Measurements from ENCODE around the gene GHDC. TPM values are rescaled to one million over a fixed set of nuclear protein-coding genes. Genes with fewer than 3 reads are reported as not detected.

Gene GHDC, protein sequence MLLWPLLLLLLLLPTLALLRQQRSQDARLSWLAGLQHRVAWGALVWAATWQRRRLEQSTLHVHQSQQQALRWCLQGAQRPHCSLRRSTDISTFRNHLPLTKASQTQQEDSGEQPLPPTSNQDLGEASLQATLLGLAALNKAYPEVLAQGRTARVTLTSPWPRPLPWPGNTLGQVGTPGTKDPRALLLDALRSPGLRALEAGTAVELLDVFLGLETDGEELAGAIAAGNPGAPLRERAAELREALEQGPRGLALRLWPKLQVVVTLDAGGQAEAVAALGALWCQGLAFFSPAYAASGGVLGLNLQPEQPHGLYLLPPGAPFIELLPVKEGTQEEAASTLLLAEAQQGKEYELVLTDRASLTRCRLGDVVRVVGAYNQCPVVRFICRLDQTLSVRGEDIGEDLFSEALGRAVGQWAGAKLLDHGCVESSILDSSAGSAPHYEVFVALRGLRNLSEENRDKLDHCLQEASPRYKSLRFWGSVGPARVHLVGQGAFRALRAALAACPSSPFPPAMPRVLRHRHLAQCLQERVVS
- 17.3 and 20.4 TPM in 2 replicates for total RNA-seq (2014; rRNA removed; shearing (Covaris generic))

DNA sequence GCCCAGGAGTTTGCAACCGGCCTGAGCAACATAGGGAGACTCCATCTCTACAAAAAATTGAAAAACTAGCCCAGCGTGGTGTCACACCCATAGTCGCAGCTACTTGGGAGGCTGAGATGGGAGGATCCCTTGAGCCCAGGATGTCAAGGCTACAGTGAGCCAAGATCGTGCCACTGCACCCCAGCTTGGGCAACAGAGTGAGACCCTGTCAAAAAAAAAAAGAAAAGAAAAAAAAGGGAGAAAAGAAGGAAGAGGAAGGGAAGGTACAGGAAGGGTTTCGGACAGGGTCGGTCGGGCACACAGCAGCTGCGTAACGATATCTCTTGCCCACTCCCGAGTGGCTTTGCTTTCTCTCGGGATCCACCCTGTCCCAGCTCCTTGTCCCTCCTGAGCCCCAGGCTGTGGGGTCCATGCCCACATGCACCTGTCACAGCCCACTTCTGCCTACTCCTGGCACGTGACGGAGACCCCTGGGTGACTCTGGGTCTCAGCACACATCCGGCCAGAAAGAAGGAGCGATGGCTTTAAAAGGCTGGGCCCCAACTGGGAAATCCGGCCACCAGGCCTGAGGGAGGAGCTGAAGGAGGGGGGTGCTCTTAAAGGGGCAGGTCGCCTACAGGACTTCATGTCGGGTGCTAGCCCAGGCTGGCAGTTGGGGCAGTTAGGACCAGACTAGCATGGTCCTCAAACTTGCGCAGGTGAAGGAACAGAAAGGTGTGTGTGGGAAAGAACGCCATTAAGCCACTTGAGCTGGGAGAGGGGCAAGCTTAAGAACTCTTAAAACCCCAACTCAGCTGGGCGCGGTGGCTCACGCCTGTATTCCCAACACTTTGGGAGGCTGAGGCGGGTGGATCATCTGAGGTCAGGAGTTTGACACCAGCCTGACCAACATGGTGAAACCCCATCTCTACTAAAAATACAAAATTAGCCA is at the start of gene GHDC:
Gene GHDC (minus strand): TSS at position 526 of the 931 bp plus-strand sequence. CDS start 913 bp downstream, outside the sequence.

DNA sequence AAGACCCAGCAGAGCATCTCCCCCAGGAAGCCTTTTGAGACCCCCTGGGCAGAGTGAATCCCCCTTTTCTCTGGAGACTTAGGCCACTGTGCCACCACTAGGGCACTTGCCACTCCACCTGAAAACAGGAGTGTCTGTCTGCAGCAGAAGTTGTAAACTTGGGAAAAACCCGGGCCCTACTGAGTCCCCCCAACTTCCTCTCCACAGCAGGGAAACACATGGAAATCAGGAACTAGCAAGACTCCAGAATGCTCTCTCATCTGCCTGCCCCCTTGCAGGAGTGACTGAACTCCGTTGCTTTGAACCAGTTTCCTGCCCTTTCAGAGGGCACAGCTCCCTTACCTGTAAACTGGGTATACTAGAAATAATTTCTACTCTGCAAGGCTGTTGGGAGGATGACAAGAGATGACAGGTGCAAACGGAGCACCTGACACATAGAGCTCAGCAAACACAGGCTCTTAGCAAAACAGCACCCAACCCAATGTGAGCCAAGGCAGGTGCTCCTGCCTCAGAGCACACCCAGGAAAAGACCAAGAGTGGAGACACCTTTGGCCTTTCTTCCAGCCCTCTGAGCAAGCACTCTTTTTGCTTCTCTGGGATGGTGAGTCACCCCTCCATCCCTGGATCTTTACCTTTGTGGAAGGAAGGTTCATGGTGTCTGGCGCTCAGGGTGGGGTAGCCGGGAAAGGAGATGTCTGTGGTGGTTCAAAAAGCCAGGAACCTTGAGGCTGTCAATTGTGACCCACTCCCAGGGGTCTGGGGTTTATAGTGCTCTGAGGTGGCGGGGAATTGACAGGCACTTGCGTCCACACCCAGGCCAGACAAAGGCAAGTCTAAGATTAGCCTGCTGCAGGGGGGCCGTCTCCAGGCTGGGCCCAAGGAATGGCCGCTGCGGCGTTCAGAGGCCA is 9.3 kb downstream of the GHDC start, which contains the start of gene HCRT:
Gene HCRT (minus strand): TSS at position 740 of the 908 bp plus-strand sequence. CDS start 87 bp downstream, at position 653.

DNA sequence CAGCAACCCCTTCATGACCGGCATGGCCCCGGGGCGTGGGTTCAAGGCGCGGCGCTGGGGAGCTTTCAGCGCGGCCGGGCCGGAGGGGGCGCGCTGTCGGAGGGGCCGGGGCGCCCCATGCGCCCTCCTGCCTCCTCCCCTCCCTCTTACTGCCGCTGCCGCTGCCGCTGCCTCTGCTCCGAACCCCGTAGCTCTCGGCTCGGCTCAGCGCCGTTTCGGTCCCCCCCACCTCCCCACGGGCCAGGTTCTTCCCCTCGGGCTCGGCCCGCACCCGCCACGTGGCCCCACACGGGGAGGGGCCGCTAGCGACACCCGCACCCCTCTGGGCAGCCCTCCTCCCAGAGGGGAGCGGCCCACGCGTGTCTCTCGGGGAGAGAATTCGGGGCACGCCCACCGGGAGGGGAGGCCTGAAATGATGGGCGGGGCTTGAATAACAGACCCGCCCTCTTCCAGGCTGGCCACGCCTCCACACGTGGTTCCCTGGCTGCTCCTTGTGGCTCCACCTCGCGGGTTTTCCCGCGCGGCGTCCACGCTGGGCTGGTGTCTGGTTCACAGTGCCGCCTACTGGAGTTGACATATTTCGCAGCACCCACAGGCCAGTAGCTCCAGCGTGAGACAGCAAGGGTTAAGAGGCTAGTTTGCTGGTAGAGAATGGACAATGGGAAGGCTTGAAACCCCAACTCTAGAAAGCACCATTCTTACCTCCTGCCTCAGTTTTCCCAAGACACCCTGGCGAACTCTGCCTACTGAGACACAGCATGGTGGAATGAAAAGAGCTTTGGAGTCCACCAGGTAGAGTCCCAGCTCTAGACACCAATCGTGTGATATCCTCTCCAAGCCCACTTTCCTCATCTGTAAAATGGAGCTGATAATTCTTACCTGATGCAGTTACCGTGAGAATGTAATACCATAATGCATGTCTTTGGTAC is 13.1 kb downstream of the GHDC start, which contains the start of gene KCNH4:
Gene KCNH4 (minus strand): TSS at position 221 of the 929 bp plus-strand sequence. CDS start 197 bp downstream, at position 24.

Other genes starting within 250 kb of the GHDC start
- 162 and 173 TPM in 2 replicates for gene CNP, start 227.7 kb downstream of the GHDC start, total RNA-seq (2014; rRNA removed; shearing (Covaris generic))
- gene DNAJC7, start 177.1 kb downstream of the GHDC start, total RNA-seq (2014; rRNA removed; shearing (Covaris generic)), result 129 and 133 TPM in 2 replicates
- 81.9 and 82.1 TPM in 2 replicates for gene NKIRAS2, start 174.4 kb downstream of the GHDC start, total RNA-seq (2014; rRNA removed; shearing (Covaris generic))
- 2.9 and 3.2 TPM in 2 replicates for gene C17orf113, start 143.9 kb downstream of the GHDC start, total RNA-seq (2014; rRNA removed; shearing (Covaris generic))
- gene ZNF385C, start 96.0 kb downstream of the GHDC start, total RNA-seq (2014; rRNA removed; shearing (Covaris generic)), result 0.11 TPM in 1 of 2 replicates, not detected in the other
- 7.0 and 7.7 TPM in 2 replicates for gene DHX58, start 81.8 kb downstream of the GHDC start, total RNA-seq (2014; rRNA removed; shearing (Covaris generic))
- gene KAT2A, start 73.1 kb downstream of the GHDC start, total RNA-seq (2014; rRNA removed; shearing (Covaris generic)), result 23.5 and 36.3 TPM in 2 replicates
- 0.08 TPM in 1 of 2 replicates, not detected in the other for gene HSPB9, start 71.7 kb downstream of the GHDC start, total RNA-seq (2014; rRNA removed; shearing (Covaris generic))
- 108 and 130 TPM in 2 replicates for gene RAB5C, start 39.5 kb downstream of the GHDC start, total RNA-seq (2014; rRNA removed; shearing (Covaris generic))
- 0.03 and 0.04 TPM in 2 replicates for gene KCNH4, start 13.4 kb downstream of the GHDC start, total RNA-seq (2014; rRNA removed; shearing (Covaris generic))
- not detected in 2 replicates for gene HCRT, start 9.0 kb downstream of the GHDC start, total RNA-seq (2014; rRNA removed; shearing (Covaris generic))
- 25.1 and 27.2 TPM in 2 replicates for gene STAT5B, start 81.9 kb upstream of the GHDC start, total RNA-seq (2014; rRNA removed; shearing (Covaris generic))
- 25.4 and 27.8 TPM in 2 replicates for gene STAT5A, start 94.0 kb upstream of the GHDC start, total RNA-seq (2014; rRNA removed; shearing (Covaris generic))
- 43.0 and 47.5 TPM in 2 replicates for gene STAT3, start 193.9 kb upstream of the GHDC start, total RNA-seq (2014; rRNA removed; shearing (Covaris generic))
- gene CAVIN1, start 228.8 kb upstream of the GHDC start, total RNA-seq (2014; rRNA removed; shearing (Covaris generic)), result 257 and 264 TPM in 2 replicates